PC-3 (cell line): ENCODE data around the gene RNF5. TPM values are rescaled to one million over a fixed set of nuclear protein-coding genes. Genes with fewer than 3 reads are reported as not detected.

Source experiments
- ATAC-seq: fragments of 200-7000 bp; cut with Tn5 transposase; 2 replicates; pipeline ENCODE4 v1.9.1; 2020; ENCODE audit warnings: mild to moderate bottlenecking, moderate library complexity
- BruUV-seq: library from RNA; stranded (reverse); fragments of 400-500 nt; replicated peaks from 2 replicates; lab custom pipeline; 2021; lab: Mats Ljungman, UMichigan
- CTCF ChIA-PET: fragments of 300-600 bp; sonication (Branson Sonifier 250); formaldehyde crosslinking; loops from one replicate; lab custom pipeline; 2022; ENCODE audit warnings: antibody characterized with exemption; lab: Charles Lee
- POLR2A ChIA-PET: fragments of 300-600 bp; sonication (Branson Sonifier 250); formaldehyde crosslinking; loops from one replicate; lab custom pipeline; 2022; ENCODE audit warnings: antibody characterized with exemption; ENCODE audit not compliant: unreplicated experiment; lab: Charles Lee
- DNase-seq: peaks from one replicate; pipeline ENCODE4 v3.0.0-alpha.2; 2015
- H2AFZ ChIP-seq: fragments of 300-600 bp; sonication (generic); 2 replicates; pipeline ENCODE4 v1.6.0; 2016; ENCODE audit warnings: antibody characterized with exemption, low read length
- H3F3A ChIP-seq: fragments of 300-600 bp; sonication (generic); one replicate; pipeline ENCODE4 v1.6.0; 2017; ENCODE audit warnings: antibody characterized with exemption, low read length, control low read depth, mild to moderate bottlenecking; ENCODE audit not compliant: unreplicated experiment
- H3K27ac ChIP-seq: fragments of 300-600 bp; sonication (generic); 2 replicates; pipeline ENCODE4 v1.5.1; 2016; ENCODE audit warnings: mild to moderate bottlenecking, low read length
- H3K27me3 ChIP-seq: fragments of 300-600 bp; sonication (generic); 2 replicates; pipeline ENCODE4 v1.6.1; 2016; ENCODE audit warnings: low read length, mixed read lengths
- H3K36me3 ChIP-seq: fragments of 300-600 bp; sonication (generic); 2 replicates; pipeline ENCODE4 v1.6.1; 2016; ENCODE audit warnings: low read depth, mixed run types, low read length, mixed read lengths
- H3K4me1 ChIP-seq: fragments of 300-600 bp; sonication (generic); 2 replicates; pipeline ENCODE4 v1.5.1; 2016; ENCODE audit warnings: low read length; ENCODE audit not compliant: insufficient read depth
- H3K4me2 ChIP-seq: fragments of 300-600 bp; sonication (generic); 2 replicates; pipeline ENCODE4 v1.6.0; 2016; ENCODE audit warnings: low read length
- H3K4me3 ChIP-seq: fragments of 300-600 bp; sonication (generic); 2 replicates; pipeline ENCODE4 v1.5.1; 2016; ENCODE audit warnings: mild to moderate bottlenecking, low read length, mixed read lengths
- H3K79me2 ChIP-seq: fragments of 300-600 bp; sonication (generic); 2 replicates; pipeline ENCODE4 v1.6.1; 2017; ENCODE audit warnings: low read length, mixed read lengths
- H3K9ac ChIP-seq: fragments of 300-600 bp; sonication (generic); 2 replicates; pipeline ENCODE4 v1.6.0; 2016; ENCODE audit warnings: mild to moderate bottlenecking, low read length
- H3K9me2 ChIP-seq: fragments of 300-600 bp; sonication (generic); replicated peaks from 2 replicates; pipeline ENCODE4 v1.6.1; 2016; ENCODE audit warnings: mixed run types, low read length, mixed read lengths
- H3K9me3 ChIP-seq: fragments of 300-600 bp; sonication (generic); 2 replicates; pipeline ENCODE4 v1.6.1; 2016; ENCODE audit warnings: low read length, mixed read lengths
- H4K20me1 ChIP-seq: fragments of 300-600 bp; sonication (generic); 2 replicates; pipeline ENCODE4 v1.6.1; 2016; ENCODE audit warnings: low read length, mixed read lengths
- EZH2 ChIP-seq: fragments of 300-600 bp; sonication (generic); IDR thresholded peaks from one replicate; pipeline ENCODE4 v1.6.1; 2017; ENCODE audit warnings: antibody characterized with exemption, mild to moderate bottlenecking, low read length; ENCODE audit not compliant: unreplicated experiment
- EZH2phosphoT487 ChIP-seq: fragments of 300-600 bp; sonication (generic); IDR thresholded peaks from 2 replicates; pipeline ENCODE4 v1.6.1; 2018; ENCODE audit warnings: mild to moderate bottlenecking, antibody characterized with exemption, low read length, borderline replicate concordance
- intact Hi-C: fragments of 100-400 bp; cut with micrococcal nuclease; formaldehyde crosslinking; loops from 2 replicates; pipeline ENCODE4 v1.9.0; 2023
- total RNA-seq: library from RNA; depleted of rRNA; stranded (reverse); fragments of >200 nt; gene quantifications from 2 replicates; pipeline ENCODE4 v1.2.3, GENCODE V29; 2014
- TF ChIP-seq, protein P1 (sequence below): fragments of 300-600 bp; sonication (generic); conservative IDR thresholded peaks from 2 replicates; pipeline ENCODE4 v1.5.1; 2017; ENCODE audit warnings: antibody characterized with exemption, low read depth, mild to moderate bottlenecking, low read length

Gene RNF5
- total RNA-seq, 1 experiment from 2014 or later = 69.0 TPM

DNA sequence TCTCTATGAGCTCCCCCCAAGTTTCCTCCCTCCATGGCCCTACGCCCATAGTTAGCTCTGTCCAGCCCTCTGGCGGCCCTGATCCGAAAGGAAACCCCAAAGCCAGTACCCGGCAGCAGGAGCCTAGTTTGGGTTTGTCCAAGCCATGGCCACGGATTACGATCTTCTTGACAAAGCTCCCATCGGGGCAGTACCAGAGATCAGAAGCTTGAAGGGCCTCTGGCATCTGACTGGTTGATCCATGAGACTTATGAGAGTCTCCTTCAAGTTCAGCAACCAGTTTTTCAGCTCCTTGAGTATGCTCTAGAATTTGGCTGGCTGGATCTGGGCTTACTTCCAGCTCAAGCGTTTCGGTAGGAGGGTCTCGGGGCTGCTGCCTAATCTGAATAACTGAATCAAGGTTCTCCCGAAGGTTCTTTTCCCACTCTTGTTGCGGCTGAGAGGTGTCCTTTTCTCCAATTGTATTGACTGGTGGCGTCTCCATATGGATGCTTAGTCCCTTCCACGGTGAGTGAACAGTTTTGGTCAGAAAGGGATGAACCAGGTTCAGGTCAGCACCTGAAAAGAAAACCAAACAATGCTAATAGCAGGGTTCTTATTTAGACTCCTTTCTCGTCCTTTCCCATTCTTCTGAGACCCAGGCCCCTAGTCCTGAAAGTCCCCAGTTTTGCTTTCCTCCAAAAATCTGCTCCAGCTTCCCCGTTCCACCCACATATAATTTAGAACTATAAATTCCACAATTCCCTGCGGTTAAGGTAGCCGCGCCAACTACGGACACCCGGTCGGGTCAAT lies 48.7 kb upstream of the RNF5 start:
- peak overlapping the region; percentile 46 for H3K27ac ChIP-seq
- no peak for TF ChIP-seq EZH2
- peak overlapping the region; percentile 90 for H3K4me2 ChIP-seq
- peak overlapping the region; percentile 90 for H3K4me3 ChIP-seq
- DNase-seq = peak; percentile 22
- ChIA-PET POLR2A (interaction anchor here (0.6 to 3.1 kb wide), 3 partner anchors 22 to 254 kb away, joined by 3 to 17 read pairs (median 3); partner anchors contain the start of gene PRRT1), CTCF (interaction anchor here (0.6 to 1.6 kb wide), 3 partner anchors 11 to 56 kb away, joined by 4 to 5 read pairs (median 5); no protein-coding TSS in a partner anchor)
- no peaks in the 10 kb centered on the region for H3K9me3 ChIP-seq
- intact Hi-C loops = loop anchor here (1.0 to 2.0 kb wide), 3 partner anchors 15 to 49 kb away; partner anchors contain the start of genes PPT2 and RNF5
- H3F3A ChIP-seq = no peaks in the 10 kb centered on the region
- peaks cover 25% of the 10 kb centered on the region for H3K4me1 ChIP-seq
- ATAC-seq = peak; percentile 6; the same call in 1 of the 2 replicates
- peak overlapping the region; percentile 84 for H3K9ac ChIP-seq
- no peaks in the 10 kb centered on the region for H4K20me1 ChIP-seq
- H3K79me2 ChIP-seq = peaks cover 38% of the 10 kb centered on the region
- TSS peak; percentile 72 for BruUV-seq
- H3K9me2 ChIP-seq = no peaks in the 10 kb centered on the region
- no peaks in the 10 kb centered on the region for H3K27me3 ChIP-seq
- no peaks in the 10 kb centered on the region for H3K36me3 ChIP-seq
- H2AFZ ChIP-seq = peak overlapping the region; percentile 94

DNA sequence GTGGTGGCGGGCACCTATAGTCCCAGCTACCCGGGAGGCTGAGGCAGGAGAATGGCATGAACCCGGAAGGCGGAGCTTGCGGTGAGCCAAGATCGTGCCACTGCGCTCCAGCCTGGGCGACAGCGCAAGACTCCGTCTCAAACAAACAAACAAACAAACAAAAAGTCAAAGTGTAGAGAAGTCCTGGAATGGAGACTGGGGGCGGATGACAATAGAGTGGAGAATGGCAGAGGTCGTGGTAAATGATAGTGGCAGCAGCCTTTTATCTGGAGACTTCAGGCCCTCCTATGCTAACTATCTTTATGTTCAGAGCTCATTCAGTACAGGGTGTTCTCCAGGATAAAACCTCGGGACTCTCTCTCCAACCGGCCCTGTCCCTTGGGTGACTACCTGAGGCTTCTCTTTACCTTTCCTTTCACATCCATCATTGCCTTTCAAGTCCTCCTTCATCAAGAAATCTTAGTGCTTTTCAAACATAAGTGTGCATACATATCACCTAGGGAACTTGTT lies 46.7 kb upstream of the RNF5 start:
- H3K4me3 ChIP-seq = no peak overlapping the region
- H4K20me1 ChIP-seq = no peaks in the 10 kb centered on the region
- ChIA-PET CTCF (no interaction called here), POLR2A (no interaction called here)
- intact Hi-C loops = no loop called here
- peaks cover 28% of the 10 kb centered on the region for H3K79me2 ChIP-seq
- H3K36me3 ChIP-seq = no peaks in the 10 kb centered on the region
- no peak overlapping the region for H3K9ac ChIP-seq
- TF ChIP-seq, protein P1, sequence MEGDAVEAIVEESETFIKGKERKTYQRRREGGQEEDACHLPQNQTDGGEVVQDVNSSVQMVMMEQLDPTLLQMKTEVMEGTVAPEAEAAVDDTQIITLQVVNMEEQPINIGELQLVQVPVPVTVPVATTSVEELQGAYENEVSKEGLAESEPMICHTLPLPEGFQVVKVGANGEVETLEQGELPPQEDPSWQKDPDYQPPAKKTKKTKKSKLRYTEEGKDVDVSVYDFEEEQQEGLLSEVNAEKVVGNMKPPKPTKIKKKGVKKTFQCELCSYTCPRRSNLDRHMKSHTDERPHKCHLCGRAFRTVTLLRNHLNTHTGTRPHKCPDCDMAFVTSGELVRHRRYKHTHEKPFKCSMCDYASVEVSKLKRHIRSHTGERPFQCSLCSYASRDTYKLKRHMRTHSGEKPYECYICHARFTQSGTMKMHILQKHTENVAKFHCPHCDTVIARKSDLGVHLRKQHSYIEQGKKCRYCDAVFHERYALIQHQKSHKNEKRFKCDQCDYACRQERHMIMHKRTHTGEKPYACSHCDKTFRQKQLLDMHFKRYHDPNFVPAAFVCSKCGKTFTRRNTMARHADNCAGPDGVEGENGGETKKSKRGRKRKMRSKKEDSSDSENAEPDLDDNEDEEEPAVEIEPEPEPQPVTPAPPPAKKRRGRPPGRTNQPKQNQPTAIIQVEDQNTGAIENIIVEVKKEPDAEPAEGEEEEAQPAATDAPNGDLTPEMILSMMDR = no peak
- no peak for TF ChIP-seq EZH2
- no peak for TF ChIP-seq EZH2phosphoT487
- H3K27me3 ChIP-seq = no peaks in the 10 kb centered on the region
- H3K9me2 ChIP-seq = no peaks in the 10 kb centered on the region
- H3K27ac ChIP-seq = no peak overlapping the region
- peaks cover 19% of the 10 kb centered on the region for H3K4me1 ChIP-seq
- H2AFZ ChIP-seq = no peak overlapping the region
- no TSS peak for BruUV-seq
- no peak for ATAC-seq
- DNase-seq = no peak
- no peaks in the 10 kb centered on the region for H3K9me3 ChIP-seq
- H3F3A ChIP-seq = no peaks in the 10 kb centered on the region
- no peak overlapping the region for H3K4me2 ChIP-seq

DNA sequence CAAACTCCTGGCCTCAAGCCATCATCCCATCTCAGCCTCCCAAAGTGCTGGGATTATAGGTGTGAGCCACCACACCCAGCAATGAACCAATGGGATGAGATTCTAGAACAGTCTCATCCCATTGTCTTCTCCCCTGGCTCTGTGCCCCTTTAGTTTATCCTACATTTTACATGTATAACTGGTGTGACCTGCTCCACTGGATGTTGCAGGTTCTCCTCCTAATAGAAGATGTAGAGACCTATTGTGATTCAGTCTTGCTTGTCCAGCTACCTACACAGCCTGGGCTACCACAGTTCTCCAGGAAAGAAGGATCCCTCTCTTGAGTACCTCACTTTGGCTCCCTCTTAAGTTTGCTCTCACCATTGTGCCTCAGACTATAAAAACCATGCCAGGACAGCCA lies 46.1 kb upstream of the RNF5 start:
- BruUV-seq = no TSS peak

More for the DNA sequence above, 46.1 kb upstream of the RNF5 start:
- Histone ChIP-seq H3K27me3 (no peaks in the 10 kb centered on the region), H3K27ac (no peak overlapping the region), H3K9me3 (no peaks in the 10 kb centered on the region), H3K4me3 (no peak overlapping the region), H3K36me3 (no peaks in the 10 kb centered on the region), H3K4me1 (peaks cover 13% of the 10 kb centered on the region), H4K20me1 (no peaks in the 10 kb centered on the region), H3K4me2 (no peak overlapping the region), H2AFZ (no peak overlapping the region), H3F3A (no peaks in the 10 kb centered on the region), H3K79me2 (peaks cover 22% of the 10 kb centered on the region), H3K9me2 (no peaks in the 10 kb centered on the region), H3K9ac (no peak overlapping the region)
- ATAC-seq = no peak
- intact Hi-C loops = no loop called here
- CTCF ChIA-PET = no interaction called here
- TF ChIP-seq EZH2 (no peak), EZH2phosphoT487 (no peak)
- TF ChIP-seq, protein P1 = no peak
- POLR2A ChIA-PET = no interaction called here
- peak; percentile 51 for DNase-seq
